ENCODE results near the gene ZNF407.

- TF ChIP-seq POLR2AphosphoS5 (IDR thresholded peaks at IDR 0.05; ENCODE audit: low read depth) (no peak), JUNB (IDR thresholded peaks at IDR 0.05; ENCODE audit: unreplicated experiment) (no peak), EZH2 (IDR thresholded peaks at IDR 0.05; ENCODE audit: low read depth, unreplicated experiment) (no peak), CTCF (conservative IDR thresholded peaks at IDR 0.05; ENCODE audit: low read depth in 2 of 2) (no peak), REST (IDR thresholded peaks at IDR 0.05; ENCODE audit: unreplicated experiment) (no peak), EZH2phosphoT487 (IDR thresholded peaks at IDR 0.05; ENCODE audit: unreplicated experiment) (no peak), STAT1 (IDR thresholded peaks at IDR 0.05; ENCODE audit: unreplicated experiment) (no peak), CREB1 (CRISPR knock-in tag; IDR thresholded peaks at IDR 0.05; ENCODE audit: low read depth) (no peak), ETS1 (IDR thresholded peaks at IDR 0.05) (no peak), NANOG (IDR thresholded peaks at IDR 0.05; ENCODE audit: borderline replicate concordance) (no peak)
These were observed 11.9 kb downstream of the ZNF407 start for GRCh38 chr18:74609535-74609934.
